SK-N-SH (cell line): ENCODE data around the gene KCTD11. TPM values are rescaled to one million over a fixed set of nuclear protein-coding genes. Genes with fewer than 3 reads are reported as not detected.

Experiments
- CTCF ChIA-PET: fragments of 300-600, 350-600 bp; formaldehyde crosslinking; extraction: SDS; loops from one replicate; lab custom pipeline; 2021; lab: Yijun Ruan, JAX
- POLR2A ChIA-PET: fragments of 350-600 bp; sonication (Branson Sonifier 250); formaldehyde crosslinking; extraction: SDS; loops from one replicate; lab custom pipeline; 2020; ENCODE audit warnings: antibody characterized with exemption, inconsistent platforms; lab: Yijun Ruan, JAX
- DNase-seq: peaks from one replicate; pipeline ENCODE4 v3.0.0; 2012
- H2AFZ ChIP-seq: fragments of 200-600 bp; sonication (generic); 2 replicates; pipeline ENCODE4 v1.8.1; 2016; ENCODE audit warnings: antibody characterized with exemption, mild to moderate bottlenecking, low read depth
- H3F3A ChIP-seq: fragments of 200-600 bp; sonication (generic); replicated peaks from 2 replicates; pipeline ENCODE3; 2016; ENCODE audit warnings: antibody characterized with exemption, mild to moderate bottlenecking; ENCODE audit not compliant: insufficient read depth
- H3K27ac ChIP-seq, 2 experiments: fragments of 200-500 bp in 1 of 2; fragments of 200-600 bp in 1 of 2; sonication (Bioruptor generic) in 1 of 2; sonication (generic), shearing (Covaris generic) in 1 of 2; 2 replicates each; pipeline versions ENCODE4 v1.5.1 to v1.6.1; 2014 to 2016; ENCODE audit warnings: low read depth in 2 of 2, inconsistent platforms in 1 of 2, low read length in 1 of 2, mild to moderate bottlenecking in 1 of 2, mixed read lengths in 1 of 2
- H3K27me3 ChIP-seq: fragments of 200-600 bp; sonication (generic), shearing (Covaris generic); 2 replicates; pipeline ENCODE4 v1.6.1; 2016; ENCODE audit warnings: mixed run types; ENCODE audit not compliant: insufficient read depth
- H3K36me3 ChIP-seq, 2 experiments: fragments of 200-500 bp in 1 of 2; fragments of 200-600 bp in 1 of 2; sonication (Bioruptor generic) in 1 of 2; sonication (generic) in 1 of 2; replicated peaks in 1 of 2; 2 replicates each; pipeline versions ENCODE3 to v1.5.1; 2014 to 2016; ENCODE audit warnings: low read length in 1 of 2, mild to moderate bottlenecking in 1 of 2; ENCODE audit not compliant: insufficient read depth in 2 of 2, control insufficient read depth in 1 of 2
- H3K4me1 ChIP-seq, 2 experiments: fragments of 200-500 bp in 1 of 2; fragments of 200-600 bp in 1 of 2; sonication (Bioruptor generic) in 1 of 2; sonication (generic), shearing (Covaris generic) in 1 of 2; 2 replicates each; pipeline versions ENCODE4 v1.5.1 to v1.6.1; 2014 to 2016; ENCODE audit warnings: low read depth in 1 of 2, low read length in 1 of 2, mixed run types in 1 of 2; ENCODE audit not compliant: insufficient read depth in 2 of 2, control insufficient read depth in 1 of 2
- H3K4me2 ChIP-seq: fragments of 200-600 bp; sonication (generic), shearing (Covaris generic); 2 replicates; pipeline ENCODE4 v1.6.1; 2017; ENCODE audit warnings: mixed run types
- H3K4me3 ChIP-seq, 2 experiments: fragments of 200-500 bp in 1 of 2; fragments of 200-600 bp in 1 of 2; sonication (Bioruptor generic) in 1 of 2; sonication (generic), shearing (Covaris generic) in 1 of 2; 2 replicates each; pipeline versions ENCODE4 v1.5.1 to v1.8.1; 2014 to 2016; ENCODE audit warnings: low read depth in 2 of 2, inconsistent platforms in 1 of 2, low read length in 1 of 2, mild to moderate bottlenecking in 1 of 2, mixed read lengths in 1 of 2, moderate library complexity in 1 of 2
- H3K79me2 ChIP-seq: fragments of 200-600 bp; sonication (generic); 2 replicates; pipeline ENCODE4 v1.8.1; 2017; ENCODE audit warnings: mild to moderate bottlenecking; ENCODE audit not compliant: insufficient read depth
- H3K9ac ChIP-seq: fragments of 200-600 bp; sonication (generic); 2 replicates; pipeline ENCODE4 v1.6.1; 2017; ENCODE audit warnings: mixed run types
- H3K9me2 ChIP-seq: fragments of 200-600 bp; sonication (generic); 2 replicates; pipeline ENCODE4 v1.6.1; 2017; ENCODE audit warnings: mixed run types
- H3K9me3 ChIP-seq: fragments of 200-600 bp; sonication (generic); 2 replicates; pipeline ENCODE4 v1.6.1; 2017; ENCODE audit warnings: mixed run types, mild to moderate bottlenecking, moderate library complexity
- H4K20me1 ChIP-seq: fragments of 200-600 bp; sonication (generic); 2 replicates; pipeline ENCODE4 v1.6.1; 2017; ENCODE audit warnings: mild to moderate bottlenecking, mixed run types; ENCODE audit not compliant: insufficient read depth
- CHD2 ChIP-seq: fragments of 150-350 bp; IDR thresholded peaks from 2 replicates; pipeline ENCODE4 v1.6.1; 2018; ENCODE audit warnings: low read length; ENCODE audit not compliant: partially characterized antibody
- ELF1 ChIP-seq: IDR thresholded peaks from 2 replicates; pipeline ENCODE4 v1.4.0; 2012
- EZH2phosphoT487 ChIP-seq: fragments of 200-600 bp; sonication (generic); IDR thresholded peaks from 2 replicates; pipeline ENCODE4 v1.6.1; 2017; ENCODE audit warnings: low read depth, mixed run types, mild to moderate bottlenecking, antibody characterized with exemption, moderate library complexity, borderline replicate concordance
- FOXJ3 ChIP-seq: sonication (generic); formaldehyde crosslinking; IDR thresholded peaks from 2 replicates; pipeline ENCODE4 v1.5.1; 2020; ENCODE audit warnings: mild to moderate bottlenecking, missing genetic modification reagents
- FOXM1 ChIP-seq: IDR thresholded peaks from 2 replicates; pipeline ENCODE4 v1.4.0; 2012; ENCODE audit warnings: low read depth, mild to moderate bottlenecking
- GABPA ChIP-seq: IDR thresholded peaks from 2 replicates; pipeline ENCODE4 v1.4.0; 2012; ENCODE audit warnings: low read depth, mild to moderate bottlenecking
- GATA2 ChIP-seq: sonication (generic); formaldehyde crosslinking; IDR thresholded peaks from 2 replicates; pipeline ENCODE4 v1.5.0; 2020; ENCODE audit warnings: mild to moderate bottlenecking, missing genetic modification reagents
- MXI1 ChIP-seq: IDR thresholded peaks from 2 replicates; pipeline ENCODE4 v1.6.1; 2012; ENCODE audit warnings: mild to moderate bottlenecking, low read depth, low read length, improper control_type of control experiment
- NFIC ChIP-seq: IDR thresholded peaks from 2 replicates; pipeline ENCODE4 v1.4.0; 2012; ENCODE audit warnings: borderline replicate concordance
- POLR2AphosphoS5 ChIP-seq: IDR thresholded peaks from 2 replicates; pipeline ENCODE4 v1.6.1; 2012; ENCODE audit warnings: low read depth, low read length
- RXRA ChIP-seq: IDR thresholded peaks from 2 replicates; pipeline ENCODE4 v1.4.0; 2012; ENCODE audit warnings: low read depth, mild to moderate bottlenecking, borderline replicate concordance
- SIN3A ChIP-seq: IDR thresholded peaks from 2 replicates; pipeline ENCODE4 v1.6.1; 2012; ENCODE audit warnings: low read depth, mild to moderate bottlenecking, low read length, moderate library complexity, borderline replicate concordance
- SMC3 ChIP-seq: IDR thresholded peaks from 2 replicates; pipeline ENCODE4 v1.6.1; 2012; ENCODE audit warnings: low read depth, low read length, improper control_type of control experiment
- TAF1 ChIP-seq: IDR thresholded peaks from 2 replicates; pipeline ENCODE4 v1.6.1; 2012; ENCODE audit warnings: low read depth, mild to moderate bottlenecking, low read length, moderate library complexity, borderline replicate concordance
- TEAD4 ChIP-seq: IDR thresholded peaks from 2 replicates; pipeline ENCODE4 v1.4.0; 2012; ENCODE audit warnings: mild to moderate bottlenecking, borderline replicate concordance; ENCODE audit not compliant: insufficient read depth
- WGBS: methylation state at CpG from one replicate; pipeline ENCODE4 v1.1.6; 2017; ENCODE audit warnings: low lambda C conversion rate; 5-methylcytosine and 5-hydroxymethylcytosine counted together
- polyA plus RNA-seq, 3 experiments: library from polyadenylated mRNA; depleted of rRNA; stranded (reverse); fragments of >200 nt; gene quantifications; 2 replicates each; pipeline ENCODE4 v1.2.3, GENCODE V29; 2012
- TF ChIP-seq, protein P1 (sequence below): IDR thresholded peaks from 2 replicates; pipeline ENCODE4 v1.6.1; 2012; ENCODE audit warnings: mild to moderate bottlenecking, low read depth, low read length, moderate library complexity
- TF ChIP-seq, protein P2 (sequence below): IDR thresholded peaks from 2 replicates; pipeline ENCODE4; 2012
- TF ChIP-seq, protein P3 (sequence below): fragments of 150-350 bp; IDR thresholded peaks from 2 replicates; pipeline ENCODE4 v1.6.1; 2016; ENCODE audit warnings: mild to moderate bottlenecking, low read depth, low read length

KCTD11 gene
- polyA plus RNA-seq, 1 of the 3 experiments (the other 2 are of a cell fraction) = 9.5 TPM

DNA sequence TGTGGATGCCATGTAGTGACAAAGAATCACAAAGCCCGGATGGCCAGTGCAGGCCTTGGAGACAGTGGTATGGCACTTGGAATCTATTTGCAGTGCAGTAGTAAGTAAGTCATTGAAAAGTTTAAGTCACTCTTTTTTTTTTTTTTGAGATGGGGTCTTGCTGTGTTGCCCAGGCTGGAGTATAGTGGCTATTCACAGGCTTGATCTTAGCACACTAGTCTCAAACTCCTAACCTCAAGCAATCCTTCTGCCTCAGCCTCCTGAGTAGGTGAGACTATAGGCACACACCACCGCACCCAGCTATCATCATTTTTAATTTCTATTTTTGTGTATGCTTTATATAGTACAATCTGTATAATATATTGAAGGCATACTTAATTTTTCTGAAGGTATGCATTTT lies 46.6 kb downstream of the KCTD11 start:
- H3K4me3 ChIP-seq = no peak overlapping the region
- H3K9me3 ChIP-seq = no peaks in the 10 kb centered on the region
- H3F3A ChIP-seq = peaks cover 29% of the 10 kb centered on the region
- ChIA-PET POLR2A (no interaction called here), CTCF (interaction anchor here (0.6 to 1.7 kb wide), 4 partner anchors 102 to 438 kb away, joined by 3 to 4 read pairs (median 4); no protein-coding TSS in a partner anchor)
- H3K27ac ChIP-seq = no peak overlapping the region
- TF ChIP-seq, protein P1, sequence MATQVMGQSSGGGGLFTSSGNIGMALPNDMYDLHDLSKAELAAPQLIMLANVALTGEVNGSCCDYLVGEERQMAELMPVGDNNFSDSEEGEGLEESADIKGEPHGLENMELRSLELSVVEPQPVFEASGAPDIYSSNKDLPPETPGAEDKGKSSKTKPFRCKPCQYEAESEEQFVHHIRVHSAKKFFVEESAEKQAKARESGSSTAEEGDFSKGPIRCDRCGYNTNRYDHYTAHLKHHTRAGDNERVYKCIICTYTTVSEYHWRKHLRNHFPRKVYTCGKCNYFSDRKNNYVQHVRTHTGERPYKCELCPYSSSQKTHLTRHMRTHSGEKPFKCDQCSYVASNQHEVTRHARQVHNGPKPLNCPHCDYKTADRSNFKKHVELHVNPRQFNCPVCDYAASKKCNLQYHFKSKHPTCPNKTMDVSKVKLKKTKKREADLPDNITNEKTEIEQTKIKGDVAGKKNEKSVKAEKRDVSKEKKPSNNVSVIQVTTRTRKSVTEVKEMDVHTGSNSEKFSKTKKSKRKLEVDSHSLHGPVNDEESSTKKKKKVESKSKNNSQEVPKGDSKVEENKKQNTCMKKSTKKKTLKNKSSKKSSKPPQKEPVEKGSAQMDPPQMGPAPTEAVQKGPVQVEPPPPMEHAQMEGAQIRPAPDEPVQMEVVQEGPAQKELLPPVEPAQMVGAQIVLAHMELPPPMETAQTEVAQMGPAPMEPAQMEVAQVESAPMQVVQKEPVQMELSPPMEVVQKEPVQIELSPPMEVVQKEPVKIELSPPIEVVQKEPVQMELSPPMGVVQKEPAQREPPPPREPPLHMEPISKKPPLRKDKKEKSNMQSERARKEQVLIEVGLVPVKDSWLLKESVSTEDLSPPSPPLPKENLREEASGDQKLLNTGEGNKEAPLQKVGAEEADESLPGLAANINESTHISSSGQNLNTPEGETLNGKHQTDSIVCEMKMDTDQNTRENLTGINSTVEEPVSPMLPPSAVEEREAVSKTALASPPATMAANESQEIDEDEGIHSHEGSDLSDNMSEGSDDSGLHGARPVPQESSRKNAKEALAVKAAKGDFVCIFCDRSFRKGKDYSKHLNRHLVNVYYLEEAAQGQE = no peak
- TF ChIP-seq POLR2AphosphoS5 (no peak), SMC3 (no peak), NFIC (no peak), TEAD4 (no peak), CHD2 (no peak), SIN3A (no peak), FOXM1 (no peak), MXI1 (no peak), GABPA (no peak), TAF1 (no peak), FOXJ3 (CRISPR knock-in tag) (no peak), GATA2 (no peak), EZH2phosphoT487 (no peak), RXRA (no peak), ELF1 (no peak)
- TF ChIP-seq, protein P2, sequence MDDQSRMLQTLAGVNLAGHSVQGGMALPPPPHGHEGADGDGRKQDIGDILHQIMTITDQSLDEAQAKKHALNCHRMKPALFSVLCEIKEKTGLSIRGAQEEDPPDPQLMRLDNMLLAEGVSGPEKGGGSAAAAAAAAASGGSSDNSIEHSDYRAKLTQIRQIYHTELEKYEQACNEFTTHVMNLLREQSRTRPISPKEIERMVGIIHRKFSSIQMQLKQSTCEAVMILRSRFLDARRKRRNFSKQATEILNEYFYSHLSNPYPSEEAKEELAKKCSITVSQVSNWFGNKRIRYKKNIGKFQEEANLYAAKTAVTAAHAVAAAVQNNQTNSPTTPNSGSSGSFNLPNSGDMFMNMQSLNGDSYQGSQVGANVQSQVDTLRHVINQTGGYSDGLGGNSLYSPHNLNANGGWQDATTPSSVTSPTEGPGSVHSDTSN = no peak
- TF ChIP-seq, protein P3, sequence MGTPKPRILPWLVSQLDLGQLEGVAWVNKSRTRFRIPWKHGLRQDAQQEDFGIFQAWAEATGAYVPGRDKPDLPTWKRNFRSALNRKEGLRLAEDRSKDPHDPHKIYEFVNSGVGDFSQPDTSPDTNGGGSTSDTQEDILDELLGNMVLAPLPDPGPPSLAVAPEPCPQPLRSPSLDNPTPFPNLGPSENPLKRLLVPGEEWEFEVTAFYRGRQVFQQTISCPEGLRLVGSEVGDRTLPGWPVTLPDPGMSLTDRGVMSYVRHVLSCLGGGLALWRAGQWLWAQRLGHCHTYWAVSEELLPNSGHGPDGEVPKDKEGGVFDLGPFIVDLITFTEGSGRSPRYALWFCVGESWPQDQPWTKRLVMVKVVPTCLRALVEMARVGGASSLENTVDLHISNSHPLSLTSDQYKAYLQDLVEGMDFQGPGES = no peak
- no peaks in the 10 kb centered on the region for H4K20me1 ChIP-seq
- no peaks in the 10 kb centered on the region for H3K9me2 ChIP-seq
- DNase-seq = no peak
- 82% methylated on average over 2 of the region's 2 CpGs for WGBS
- no peaks in the 10 kb centered on the region for H3K27me3 ChIP-seq
- H3K36me3 ChIP-seq = peaks cover 0 to 10% of the 10 kb centered on the region in 2 experiments
- H3K9ac ChIP-seq = no peak overlapping the region
- peaks cover 32% of the 10 kb centered on the region for H3K79me2 ChIP-seq
- no peak overlapping the region for H3K4me2 ChIP-seq
- H2AFZ ChIP-seq = no peak overlapping the region
- peaks cover 5 to 9% of the 10 kb centered on the region in 2 experiments; a peak in 2 of 4 replicates for H3K4me1 ChIP-seq
